H9 (cell line): Measurements from ENCODE around the gene NPIPA5. TPM values are rescaled to one million over a fixed set of nuclear protein-coding genes. Genes with fewer than 3 reads are reported as not detected.
"Not testable (repeated sequence)": the region's sequence is repeated elsewhere in the genome, so short reads cannot be mapped to it uniquely, and the experiment has no call there.

Source experiments
- DNase-seq: peaks from one replicate; pipeline ENCODE4 v3.0.0-alpha.2; 2017
- H2AFZ ChIP-seq: one replicate; pipeline ENCODE4 v1.6.1; 2013; ENCODE audit warnings: mild to moderate bottlenecking, low read length, control low read depth, moderate library complexity
- H2AK5ac ChIP-seq: 2 replicates; pipeline ENCODE4 v1.6.1; 2013; ENCODE audit warnings: low read length, control low read depth, mixed read lengths; ENCODE audit not compliant: insufficient read length
- H2BK120ac ChIP-seq: one replicate; pipeline ENCODE4 v1.6.1; 2013; ENCODE audit warnings: low read depth, mild to moderate bottlenecking, low read length, control low read depth, inconsistent platforms; ENCODE audit not compliant: poor library complexity, severe bottlenecking
- H2BK12ac ChIP-seq: 2 replicates; pipeline ENCODE4 v1.6.1; 2013; ENCODE audit warnings: low read length, control low read depth, mixed read lengths, low read depth; ENCODE audit not compliant: insufficient read length
- H2BK15ac ChIP-seq: 2 replicates; pipeline ENCODE4 v1.6.1; 2013; ENCODE audit warnings: low read depth, low read length, control low read depth
- H2BK20ac ChIP-seq: one replicate; pipeline ENCODE4 v1.6.1; 2013; ENCODE audit warnings: low read depth, mild to moderate bottlenecking, low read length, control low read depth, inconsistent platforms; ENCODE audit not compliant: poor library complexity, severe bottlenecking
- H2BK5ac ChIP-seq: 2 replicates; pipeline ENCODE4 v1.6.1; 2013; ENCODE audit warnings: low read length, control low read depth, mixed read lengths; ENCODE audit not compliant: insufficient read length
- H3K14ac ChIP-seq: 2 replicates; pipeline ENCODE4 v1.6.1; 2013; ENCODE audit warnings: low read length, control low read depth; ENCODE audit not compliant: insufficient read depth
- H3K18ac ChIP-seq: 2 replicates; pipeline ENCODE4 v1.6.1; 2013; ENCODE audit warnings: low read depth, mild to moderate bottlenecking, mixed read lengths, low read length, control low read depth; ENCODE audit not compliant: insufficient read length
- H3K23ac ChIP-seq: 2 replicates; pipeline ENCODE4 v1.6.1; 2013; ENCODE audit warnings: low read length, control low read depth, mixed read lengths, low read depth; ENCODE audit not compliant: insufficient read length
- H3K23me2 ChIP-seq: 2 replicates; pipeline ENCODE4 v1.6.1; 2013; ENCODE audit warnings: low read depth, mild to moderate bottlenecking, mixed read lengths, low read length, control low read depth; ENCODE audit not compliant: insufficient read length, poor library complexity, severe bottlenecking
- H3K27ac ChIP-seq: 2 replicates; pipeline ENCODE4 v1.5.1; 2013; ENCODE audit warnings: low read length, control low read depth, mixed read lengths, low read depth; ENCODE audit not compliant: insufficient read length
- H3K27me3 ChIP-seq: 2 replicates; pipeline ENCODE4 v1.6.1; 2013; ENCODE audit warnings: low read length, control low read depth, inconsistent platforms; ENCODE audit not compliant: insufficient read depth
- H3K4ac ChIP-seq: 2 replicates; pipeline ENCODE4 v1.6.1; 2013; ENCODE audit warnings: low read depth, mild to moderate bottlenecking, control low read depth, inconsistent platforms, low read length, moderate library complexity
- H3K4me1 ChIP-seq: 2 replicates; pipeline ENCODE4 v1.6.1; 2013; ENCODE audit warnings: low read length, control low read depth, inconsistent platforms; ENCODE audit not compliant: insufficient read depth
- H3K4me2 ChIP-seq: 2 replicates; pipeline ENCODE4 v1.6.1; 2013; ENCODE audit warnings: low read length, control low read depth, mixed read lengths; ENCODE audit not compliant: insufficient read length, insufficient read depth
- H3K56ac ChIP-seq: 2 replicates; pipeline ENCODE4 v1.6.1; 2013; ENCODE audit warnings: low read depth, mild to moderate bottlenecking, mixed read lengths, low read length, control low read depth; ENCODE audit not compliant: insufficient read length
- H3K79me1 ChIP-seq: 2 replicates; pipeline ENCODE4 v1.6.1; 2013; ENCODE audit warnings: low read depth, mild to moderate bottlenecking, moderate library complexity, low read length, control low read depth, inconsistent platforms; ENCODE audit not compliant: insufficient read depth, poor library complexity, severe bottlenecking
- H3K79me2 ChIP-seq: 2 replicates; pipeline ENCODE4 v1.6.1; 2013; ENCODE audit warnings: low read length, control low read depth, inconsistent platforms; ENCODE audit not compliant: insufficient read depth
- H3K9ac ChIP-seq: 2 replicates; pipeline ENCODE4 v1.6.1; 2013; ENCODE audit warnings: low read length, control low read depth, mixed read lengths; ENCODE audit not compliant: insufficient read length; ENCODE audit errors: extremely low read depth
- H3K9me3 ChIP-seq: one replicate; pipeline ENCODE4 v1.6.1; 2013; ENCODE audit warnings: low read depth, low read length, inconsistent platforms; ENCODE audit not compliant: control insufficient read depth
- H3T11ph ChIP-seq: one replicate; pipeline ENCODE4 v1.6.1; 2013; ENCODE audit warnings: mild to moderate bottlenecking, low read length, control low read depth, inconsistent platforms
- H4K20me1 ChIP-seq: one replicate; pipeline ENCODE4 v1.6.1; 2013; ENCODE audit not compliant: control insufficient read depth, insufficient read length, insufficient read depth
- H4K5ac ChIP-seq: 2 replicates; pipeline ENCODE4 v1.6.1; 2013; ENCODE audit warnings: low read depth, mild to moderate bottlenecking, mixed read lengths, low read length, control low read depth; ENCODE audit not compliant: insufficient read length
- H4K8ac ChIP-seq: replicated peaks from 2 replicates; pipeline ENCODE4 v1.6.1; 2013; ENCODE audit warnings: low read length, control low read depth, mixed read lengths, low read depth; ENCODE audit not compliant: insufficient read length
- H4K91ac ChIP-seq: 2 replicates; pipeline ENCODE4 v1.6.1; 2013; ENCODE audit warnings: low read depth, mild to moderate bottlenecking, moderate library complexity, mixed read lengths, low read length, control low read depth; ENCODE audit not compliant: insufficient read length
- H3K27ac Mint-ChIP-seq, 3 experiments: 2 replicates in 2 of 3; 3 replicates in 1 of 3; pipeline ENCODE4 v1.8.0; 2020 to 2021; ENCODE audit warnings: mixed read lengths in 3 of 3, mild to moderate bottlenecking in 1 of 3, moderate library complexity in 1 of 3
- H3K27me3 Mint-ChIP-seq: 2 replicates; pipeline ENCODE4 v1.8.0; 2021; ENCODE audit warnings: low read depth, mild to moderate bottlenecking, moderate library complexity, mixed read lengths
- H3K36me3 Mint-ChIP-seq, 3 experiments: 2 replicates in 2 of 3; 3 replicates in 1 of 3; pipeline ENCODE4 v1.8.0; 2020 to 2021; ENCODE audit warnings: low read depth in 3 of 3, mixed read lengths in 3 of 3; ENCODE audit not compliant: insufficient read depth in 1 of 3
- H3K4me1 Mint-ChIP-seq, 2 experiments: 2 replicates each; pipeline ENCODE4 v1.8.0; 2020; ENCODE audit warnings: mixed read lengths in 2 of 2
- H3K4me3 Mint-ChIP-seq, 2 experiments: 2 replicates in 1 of 2; 3 replicates in 1 of 2; pipeline ENCODE4 v1.8.0; 2020 to 2021; ENCODE audit warnings: mild to moderate bottlenecking in 2 of 2, mixed read lengths in 2 of 2, moderate library complexity in 1 of 2
- H3K9me3 Mint-ChIP-seq, 2 experiments: 2 replicates in 1 of 2; 3 replicates in 1 of 2; pipeline ENCODE4 v1.8.0; 2020; ENCODE audit warnings: mild to moderate bottlenecking in 2 of 2, mixed read lengths in 2 of 2, moderate library complexity in 1 of 2
- CTCF ChIP-seq: fragments of 200-600 bp; sonication (generic); conservative IDR thresholded peaks from 3 replicates; pipeline ENCODE4 v1.8.0; 2021; ENCODE audit warnings: antibody characterized with exemption, mild to moderate bottlenecking
- WGBS: extraction: QIAGEN DNeasy Blood & Tissue Kit; methylation state at CpG from one replicate; pipeline ENCODE4 v1.1.7; 2013; ENCODE audit warnings: missing lambda C conversion rate, low lambda C conversion rate, mixed read lengths; ENCODE audit not compliant: insufficient read length; ENCODE audit errors: extremely low coverage; 5-methylcytosine and 5-hydroxymethylcytosine counted together
- total RNA-seq: library from RNA; stranded (reverse); gene quantifications from 2 replicates; pipeline ENCODE4 v1.2.1, GENCODE V29; 2021

Gene NPIPA5
- total RNA-seq, 1 experiment from 2014 or later: 5.2 TPM

- H3K23ac ChIP-seq: no peak overlapping the region
- H3K4ac ChIP-seq: no peak overlapping the region
- H3K27ac ChIP-seq: no peak overlapping the region
- H4K5ac ChIP-seq: no peak overlapping the region
- H3K18ac ChIP-seq: no peak overlapping the region
- no peak overlapping the region for H2BK5ac ChIP-seq
- no peak overlapping the region for H2BK15ac ChIP-seq
- H3K4me1 ChIP-seq: no peaks in the 10 kb centered on the region
- no peaks in the 10 kb centered on the region for H4K20me1 ChIP-seq
- H4K8ac ChIP-seq: no peak overlapping the region
- Mint-ChIP-seq H3K4me3 (no peak overlapping the region), H3K4me1 (no peaks in the 10 kb centered on the region), H3K27me3 (no peaks in the 10 kb centered on the region), H3K36me3 (no peaks in the 10 kb centered on the region), H3K9me3 (no peaks in the 10 kb centered on the region), H3K27ac (no peak overlapping the region)
- no peak overlapping the region for H2AFZ ChIP-seq
- no peaks in the 10 kb centered on the region for H3K27me3 ChIP-seq
- no peak overlapping the region for H2AK5ac ChIP-seq
- H3T11ph ChIP-seq: no peak overlapping the region
- H3K79me2 ChIP-seq: no peaks in the 10 kb centered on the region
- H2BK20ac ChIP-seq: no peak overlapping the region
- H2BK12ac ChIP-seq: no peak overlapping the region
- H4K91ac ChIP-seq: no peak overlapping the region
- H3K9ac ChIP-seq: no peak overlapping the region
- DNase-seq: no peak
- H2BK120ac ChIP-seq: no peak overlapping the region
- no peak for TF ChIP-seq CTCF
- no peak overlapping the region for H3K4me2 ChIP-seq
- H3K14ac ChIP-seq: no peak overlapping the region
- H3K56ac ChIP-seq: no peak overlapping the region
- no peaks in the 10 kb centered on the region for H3K9me3 ChIP-seq
- no peaks in the 10 kb centered on the region for H3K23me2 ChIP-seq
- no CpG with 5 or more reads among the region's 3 CpGs for WGBS
- no peaks in the 10 kb centered on the region for H3K79me1 ChIP-seq
These were observed 37.5 kb upstream of the NPIPA5 start for GRCh38 chr16:15415511-15415985.

GRCh38 chr16:15409476-15409875, 31.4 kb upstream of the NPIPA5 start:
- not testable (repeated sequence) for H4K8ac ChIP-seq, H3K9ac ChIP-seq, H3K79me1 ChIP-seq, H2BK120ac ChIP-seq, DNase-seq, H3K9me3 Mint-ChIP-seq, H3K4me1 Mint-ChIP-seq, H3K27ac ChIP-seq, H3K36me3 Mint-ChIP-seq, H2BK15ac ChIP-seq, H2BK20ac ChIP-seq, H3K4me2 ChIP-seq, H4K91ac ChIP-seq, H3T11ph ChIP-seq, H3K56ac ChIP-seq, H2BK12ac ChIP-seq, H4K5ac ChIP-seq, H3K4ac ChIP-seq, H3K27ac Mint-ChIP-seq, H2BK5ac ChIP-seq, H3K4me1 ChIP-seq, H3K27me3 Mint-ChIP-seq, H3K79me2 ChIP-seq, H4K20me1 ChIP-seq, H3K4me3 Mint-ChIP-seq, H3K27me3 ChIP-seq, H3K9me3 ChIP-seq, H3K23ac ChIP-seq, H3K23me2 ChIP-seq, H3K18ac ChIP-seq, H3K14ac ChIP-seq, H2AFZ ChIP-seq, H2AK5ac ChIP-seq
- WGBS: no CpG with 5 or more reads among the region's 6 CpGs
